HG02623 (cell line): ENCODE results near the gene DCTPP1.
"Not testable (repeated sequence)": the region's sequence is repeated elsewhere in the genome, so short reads cannot be mapped to it uniquely, and the experiment has no call there.

Experiments used
- ATAC-seq: cut with Tn5 transposase; IDR thresholded peaks from one replicate; pipeline ENCODE4 v1.9.1; 2021; ENCODE audit warnings: moderate library complexity; ENCODE audit not compliant: unreplicated experiment

DCTPP1 gene

DNA sequence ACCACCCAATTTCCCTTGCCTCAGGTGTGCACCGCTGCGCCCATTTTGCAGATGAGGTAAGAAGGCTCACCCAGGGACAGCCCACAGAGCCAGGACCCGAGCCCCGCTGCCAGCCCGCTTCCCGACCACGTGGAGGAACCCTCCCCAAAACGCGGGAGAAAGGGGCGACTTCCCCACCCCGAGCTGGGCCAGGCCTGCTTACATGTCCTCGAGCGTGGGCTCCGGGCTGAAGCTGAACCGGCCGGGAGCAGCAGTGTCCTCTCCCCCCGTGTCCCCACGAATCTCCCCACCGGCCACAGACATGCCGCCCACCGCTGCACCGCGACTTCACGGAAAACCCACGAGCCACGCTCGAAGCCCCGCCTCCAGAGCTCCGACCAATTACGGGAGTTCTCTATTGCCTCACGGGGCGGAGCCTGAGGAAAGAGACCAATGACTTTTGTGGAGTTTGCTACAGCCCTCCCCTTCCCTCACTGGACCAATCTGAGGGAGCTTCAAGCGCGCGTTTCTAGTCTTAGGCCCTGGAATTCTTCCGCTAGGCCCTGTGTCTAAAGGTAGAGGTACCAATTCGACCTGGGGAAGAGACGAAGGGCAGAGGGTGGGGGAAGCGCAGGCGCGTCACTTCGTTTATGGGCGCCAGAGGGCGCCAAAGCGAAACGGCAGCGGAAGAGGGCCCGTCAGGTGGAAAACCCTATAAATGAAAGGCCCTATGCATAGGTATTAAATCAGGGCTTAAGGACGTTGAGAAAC is at the start of gene DCTPP1:
TSS of gene DCTPP1 (minus strand) at position 353 of the 750 bp plus-strand sequence. CDS start at position 303, 50 bp downstream.
- peak; percentile 94 for ATAC-seq

DNA sequence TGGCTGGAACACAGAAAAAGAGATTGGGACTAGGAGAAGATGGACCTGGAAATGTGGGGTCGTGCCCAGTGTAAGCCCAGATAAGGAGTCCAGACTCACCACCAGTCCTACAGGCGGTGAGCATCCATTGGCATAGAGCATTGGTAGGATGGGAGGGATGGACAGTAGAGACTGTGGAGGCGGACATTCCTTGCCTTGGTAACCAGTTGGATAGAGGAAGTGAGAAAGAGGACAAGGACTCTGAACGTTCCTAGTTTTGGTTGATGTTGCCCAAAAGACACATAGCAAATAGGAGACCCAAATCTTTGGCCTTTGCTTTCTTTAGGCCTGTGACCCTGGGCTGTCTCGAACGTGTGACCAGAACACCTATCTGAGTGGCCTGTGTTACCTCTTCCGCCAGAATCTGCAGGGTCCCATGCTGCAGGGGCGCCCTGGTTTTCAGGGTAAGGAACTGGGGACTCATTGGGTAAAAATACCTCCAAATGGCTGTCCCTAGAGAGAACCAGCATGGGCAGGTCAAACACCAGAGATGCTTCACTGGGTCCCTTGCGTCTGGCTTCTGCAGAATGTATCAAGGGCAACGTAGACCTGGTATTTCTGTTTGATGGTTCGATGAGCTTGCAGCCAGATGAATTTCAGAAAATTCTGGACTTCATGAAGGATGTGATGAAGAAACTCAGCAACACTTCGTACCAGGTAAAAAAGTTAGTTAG is 49.1 kb upstream of the DCTPP1 start:
- no peak for ATAC-seq

DNA sequence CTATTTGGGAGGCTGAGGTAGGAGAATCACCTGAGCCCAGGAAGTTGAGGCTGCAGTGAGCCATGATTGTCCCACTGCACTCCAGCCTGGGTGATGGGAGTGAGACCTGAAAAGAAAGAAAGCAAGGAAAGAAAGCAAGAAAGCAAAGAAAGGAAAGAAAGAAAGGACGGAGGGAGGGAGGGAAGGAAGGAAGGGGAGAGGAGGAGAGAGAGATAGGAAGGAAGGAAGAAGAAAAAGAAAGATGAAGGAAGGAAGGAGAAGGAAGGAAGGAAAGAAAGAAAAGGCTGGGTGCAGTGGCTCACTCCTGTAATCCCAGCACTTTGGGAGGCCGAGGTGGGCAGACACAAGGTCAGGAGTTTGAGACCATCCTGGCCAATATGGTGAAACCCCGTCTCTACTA is 47.9 kb upstream of the DCTPP1 start:
- ATAC-seq, result not testable (repeated sequence)

DNA sequence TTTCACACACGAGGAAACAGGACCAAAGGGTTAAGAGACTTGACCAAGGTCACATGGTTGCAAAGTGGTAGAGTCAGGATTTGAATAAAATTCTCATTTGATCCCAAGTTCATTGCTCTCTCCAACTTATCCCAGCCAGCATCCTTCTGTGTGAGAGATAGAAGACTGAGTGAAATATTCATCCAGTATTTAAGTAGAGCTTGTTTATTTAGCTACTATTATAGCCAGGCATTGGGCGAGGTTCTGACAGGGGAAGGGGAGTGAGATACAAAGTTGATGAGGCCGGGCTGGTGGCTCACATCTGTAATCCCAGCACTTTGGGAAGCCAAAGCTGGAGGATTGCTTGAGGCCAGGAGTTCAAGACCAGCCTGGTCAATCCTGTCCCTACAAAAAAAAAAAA is 47.2 kb upstream of the DCTPP1 start:
- ATAC-seq, result no peak

DNA sequence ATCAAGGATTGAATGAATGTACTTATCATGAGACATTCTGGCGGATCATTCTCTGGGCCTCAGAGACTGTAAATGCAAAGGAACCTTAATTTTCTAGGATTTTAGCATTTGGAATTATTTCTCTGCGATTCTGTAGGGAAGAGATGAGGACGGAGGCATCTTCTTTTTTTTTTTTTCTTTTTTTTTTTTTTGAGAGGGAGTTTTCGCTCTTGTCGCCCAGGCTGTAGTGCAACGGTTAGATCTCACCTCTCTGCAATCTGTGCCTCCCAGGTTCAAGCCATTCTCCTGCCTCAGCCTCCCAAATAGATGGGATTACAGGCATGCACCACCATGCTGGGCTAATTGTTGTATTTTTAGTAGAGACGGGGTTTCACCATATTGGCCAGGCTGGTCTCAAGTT is 44.9 kb upstream of the DCTPP1 start:
- no peak for ATAC-seq

DNA sequence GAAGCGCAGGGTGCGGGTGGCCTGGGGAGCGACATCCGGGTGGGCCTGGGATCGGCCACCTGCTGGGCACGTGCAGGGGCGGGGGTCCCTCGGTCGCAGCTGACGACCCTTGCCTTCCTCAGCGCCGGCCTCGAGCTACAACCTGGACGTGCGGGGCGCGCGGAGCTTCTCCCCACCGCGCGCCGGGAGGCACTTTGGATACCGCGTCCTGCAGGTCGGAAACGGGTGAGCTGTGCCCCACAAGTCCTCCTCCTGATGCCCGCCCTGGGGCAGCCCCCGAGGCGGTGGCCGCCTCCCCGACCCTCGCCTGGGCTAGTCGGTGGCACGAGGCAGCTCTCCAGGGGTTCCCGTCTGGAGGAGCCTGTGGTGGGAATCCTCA is 44.2 kb upstream of the DCTPP1 start:
- ATAC-seq, result no peak

DNA sequence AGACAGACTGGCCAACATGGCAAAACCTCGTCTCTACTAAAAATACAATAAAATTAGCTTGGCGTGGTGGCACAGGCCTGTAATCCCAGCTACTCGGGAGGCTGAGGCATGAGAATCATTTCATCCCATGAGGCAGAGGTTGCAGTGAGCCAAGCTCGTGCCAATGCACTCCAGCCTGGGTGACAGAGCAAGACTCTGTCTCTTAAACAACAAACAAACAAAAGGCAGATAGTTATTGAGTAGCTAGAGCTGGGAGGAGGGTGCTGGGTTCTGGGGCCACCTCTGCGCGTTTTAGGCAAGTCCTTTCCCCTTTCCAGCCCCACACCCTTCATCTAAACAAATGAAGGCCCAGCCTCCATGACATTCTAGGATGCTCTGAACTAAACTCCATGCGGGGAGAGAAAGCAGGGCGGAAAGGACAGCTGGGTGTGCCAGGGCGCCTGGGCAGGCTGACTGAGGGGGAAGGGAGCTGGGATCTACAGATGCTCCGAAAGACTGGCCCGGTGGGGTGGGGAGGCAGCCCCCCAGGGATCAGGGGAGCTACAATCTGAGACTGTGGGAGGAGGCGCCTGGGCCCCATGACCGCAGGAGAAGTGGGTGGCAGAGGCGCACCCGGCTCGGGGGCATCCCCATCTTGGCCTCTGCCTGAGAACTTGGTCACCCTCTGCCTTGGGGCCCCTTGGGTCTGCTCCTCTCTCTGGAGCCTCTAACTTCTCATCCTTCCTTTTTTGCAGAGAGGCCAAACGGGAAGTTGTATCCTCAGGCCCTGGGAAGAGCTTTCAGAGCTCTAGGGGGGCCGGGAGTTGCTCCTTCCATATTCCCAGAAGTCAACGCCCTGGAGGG is 43.6 kb upstream of the DCTPP1 start:
- ATAC-seq, result no peak

DNA sequence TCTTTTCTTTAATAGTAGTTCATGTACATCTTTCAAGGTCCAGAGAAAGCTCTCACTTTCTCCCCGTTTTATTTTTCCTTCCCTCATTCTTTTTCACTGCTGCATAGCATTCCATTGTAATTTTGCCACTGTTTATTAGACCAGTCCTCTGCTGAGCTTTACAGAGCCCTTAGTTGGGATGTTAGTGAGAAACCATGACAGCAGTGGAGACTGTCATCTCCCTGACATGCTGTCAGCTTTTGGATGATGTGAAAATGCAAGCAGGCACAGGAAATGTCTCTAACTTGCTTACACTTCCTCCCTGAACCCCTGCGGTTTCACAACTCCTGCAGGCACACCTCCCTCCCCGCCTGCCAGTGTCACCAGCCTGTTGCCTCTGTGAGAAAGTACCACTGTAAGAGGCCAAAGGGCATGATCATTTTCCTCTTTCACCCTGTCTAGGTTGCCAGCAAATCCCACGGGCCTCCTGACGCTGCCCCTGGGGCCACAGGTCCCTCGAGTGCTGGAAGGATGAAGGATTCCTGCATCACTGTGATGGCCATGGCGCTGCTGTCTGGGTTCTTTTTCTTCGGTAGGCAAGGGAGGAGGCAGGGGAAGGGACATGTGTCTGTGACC is 42.6 kb upstream of the DCTPP1 start, which contains the start of gene ITGAL:
TSS of gene ITGAL (plus strand) at position 415 of the 615 bp plus-strand sequence. CDS start at position 511, 96 bp downstream.
- peak; percentile 36 for ATAC-seq

DNA sequence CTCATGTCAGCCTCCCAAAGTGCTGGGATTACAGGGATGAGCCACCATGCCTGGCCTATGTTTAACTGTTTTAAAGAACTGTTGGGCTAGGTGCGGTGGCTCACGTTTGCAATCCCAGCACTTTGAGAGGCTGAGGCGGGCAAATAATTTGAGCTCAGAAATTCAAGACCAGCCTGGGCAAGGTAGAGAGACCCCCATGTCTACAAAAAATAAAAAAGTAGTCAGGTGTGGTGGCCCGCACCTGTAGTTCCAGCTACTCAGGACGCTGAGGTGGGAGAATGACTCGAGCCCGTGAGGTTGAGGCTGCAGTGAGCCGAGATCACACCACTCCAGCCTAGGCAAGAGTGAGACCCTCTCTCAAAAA is 40.8 kb upstream of the DCTPP1 start:
- ATAC-seq, result no peak

DNA sequence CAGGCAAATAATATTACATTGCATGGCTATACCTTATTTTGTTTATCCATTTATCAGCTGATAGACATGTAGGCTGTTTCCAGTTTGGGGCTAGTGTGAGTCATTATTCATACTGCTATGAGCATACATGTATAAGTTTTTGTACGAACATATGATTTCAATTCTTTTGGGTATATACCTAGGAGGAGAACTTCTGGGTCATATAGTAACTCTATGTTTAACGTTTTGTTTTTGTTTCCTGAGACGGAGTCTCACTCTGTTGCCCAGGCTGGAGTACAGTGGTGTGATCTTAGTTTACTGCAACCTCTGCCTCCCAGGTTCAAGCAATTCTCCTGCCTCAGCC is 40.3 kb upstream of the DCTPP1 start:
- no peak for ATAC-seq

DNA sequence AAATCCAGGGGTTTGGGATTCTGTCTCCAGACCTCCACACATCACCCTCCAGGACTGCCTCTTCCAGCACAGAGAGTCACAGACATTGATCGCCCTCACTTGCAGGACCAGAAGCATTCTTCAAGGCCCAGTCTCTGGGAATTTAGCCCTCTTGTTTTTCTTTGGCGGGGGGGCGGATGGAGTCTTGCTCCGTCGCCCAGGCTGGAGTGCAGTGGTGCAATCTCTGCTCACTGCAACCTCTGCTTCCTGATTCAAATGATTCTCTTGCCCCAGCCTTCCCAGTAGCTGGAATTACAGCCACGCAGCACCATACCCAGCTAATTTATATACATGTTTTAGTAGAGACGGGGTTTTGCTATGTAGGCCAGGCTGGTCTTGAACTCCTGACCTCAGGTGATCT is 34.2 kb upstream of the DCTPP1 start:
- ATAC-seq, result no peak

DNA sequence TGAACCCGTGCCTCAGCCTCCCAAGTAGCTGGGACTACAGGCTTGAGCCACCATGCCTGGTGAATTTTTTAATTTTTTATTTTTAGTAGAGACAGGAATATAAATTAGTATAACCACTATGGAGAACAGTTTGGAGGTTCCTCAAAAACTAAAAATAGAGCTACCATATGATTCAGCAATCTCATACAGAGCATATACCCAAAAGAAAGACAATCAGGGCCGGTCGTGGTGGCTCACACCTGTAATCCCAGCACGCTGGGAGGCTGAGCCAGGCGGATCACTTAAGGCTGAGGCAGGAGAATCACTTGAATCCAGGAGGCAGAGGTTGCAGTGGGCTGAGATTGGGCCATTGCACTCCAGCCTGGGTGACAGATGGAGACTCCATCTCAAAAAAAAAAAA is 31.6 kb upstream of the DCTPP1 start:
- ATAC-seq, result not testable (repeated sequence)

DNA sequence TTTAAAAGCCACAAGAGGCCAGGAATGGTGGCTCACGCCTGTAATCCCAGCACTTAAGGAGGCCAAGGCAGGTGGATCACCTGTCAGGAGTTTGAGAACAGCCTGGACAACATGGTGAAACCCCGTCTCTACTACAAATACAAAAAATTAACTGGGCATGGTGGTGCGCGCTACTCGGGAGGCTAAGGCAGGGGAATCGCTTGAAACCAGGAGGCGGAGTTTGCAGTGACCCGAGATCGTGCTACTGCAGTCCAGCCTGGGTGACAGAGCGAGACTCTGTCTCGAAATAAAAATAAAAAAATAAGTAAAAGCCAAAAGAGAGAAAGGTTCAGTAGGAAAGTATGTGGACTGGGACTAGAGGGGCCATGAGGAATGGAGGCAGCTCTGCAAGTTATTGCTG is 29.6 kb upstream of the DCTPP1 start:
- ATAC-seq, result no peak

DNA sequence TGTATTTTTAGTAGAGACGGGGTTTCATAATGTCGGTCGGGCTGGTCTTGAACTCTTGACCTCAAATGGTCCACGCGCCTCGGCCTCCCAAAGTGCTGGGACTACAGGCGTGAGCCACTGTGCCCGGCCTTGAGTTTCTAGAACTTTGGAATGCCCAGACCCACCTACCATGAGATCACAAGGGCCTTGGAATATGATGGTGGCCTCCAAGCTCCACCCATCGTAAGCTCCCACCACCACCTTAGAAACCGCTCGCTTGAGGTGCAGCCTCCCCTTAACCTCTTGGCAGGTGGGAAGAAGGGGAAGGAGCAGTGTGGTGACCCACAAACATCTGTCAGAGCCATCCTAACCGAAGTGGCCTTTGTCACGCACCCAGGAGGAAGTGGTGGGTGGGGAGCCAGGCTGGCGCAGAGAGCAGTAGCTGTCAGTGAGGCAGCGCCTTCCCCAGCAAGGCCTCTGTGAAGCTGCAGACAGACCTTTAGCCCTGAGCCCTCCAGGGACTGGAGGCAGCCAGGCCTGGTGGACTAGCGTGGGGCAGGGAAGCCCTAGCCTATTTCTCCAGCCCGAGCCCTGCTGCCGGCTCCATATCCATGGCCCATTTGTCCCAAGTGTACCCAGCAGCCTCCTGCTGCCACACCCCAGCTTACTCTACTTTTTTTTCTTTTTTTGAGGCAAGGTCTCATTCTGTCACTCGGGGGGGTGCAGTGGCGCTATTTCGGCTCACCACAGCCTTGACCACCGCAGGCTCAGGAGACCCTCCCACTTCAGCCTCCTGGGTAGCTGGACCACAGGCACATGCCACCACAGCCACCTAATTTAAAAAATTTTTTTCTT is 28.9 kb upstream of the DCTPP1 start:
- ATAC-seq, result peak; percentile 81

DNA sequence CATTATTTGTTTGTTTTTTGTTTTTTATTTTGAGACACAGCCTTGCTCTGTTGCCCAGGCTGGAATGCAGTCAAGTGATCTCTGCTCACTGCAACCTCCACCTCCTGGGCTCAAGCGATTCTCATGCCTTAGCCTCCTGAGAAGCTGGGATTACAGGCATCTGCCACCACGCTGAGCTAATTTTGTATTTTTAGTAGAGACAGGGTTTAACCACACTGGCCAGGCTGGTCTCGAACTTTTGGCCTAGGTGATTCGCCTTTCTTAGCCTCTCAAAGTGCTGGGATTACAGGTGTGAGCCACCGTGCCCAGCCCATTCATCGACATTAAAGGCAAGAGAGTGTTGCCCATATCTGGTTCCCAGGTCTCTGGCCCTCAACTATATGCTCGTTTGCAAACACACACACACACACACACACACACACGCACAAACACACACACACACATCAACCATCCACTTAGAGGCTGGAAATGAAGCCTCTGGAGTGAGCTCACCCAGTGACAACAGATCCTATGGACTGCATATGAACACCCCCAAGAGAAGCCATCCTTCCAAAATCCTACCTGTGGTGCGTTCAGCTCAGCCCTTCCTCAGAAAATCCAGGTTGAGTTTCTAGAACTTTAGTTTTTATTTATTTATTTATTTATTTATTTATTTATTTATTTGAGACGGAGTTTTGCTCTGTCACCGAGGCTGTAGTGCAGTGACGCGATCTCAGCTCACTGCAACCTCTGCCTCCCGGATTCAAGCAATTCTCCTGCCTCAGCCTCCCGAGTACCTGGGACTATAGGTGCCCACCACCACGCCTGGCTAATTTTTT is 28.1 kb upstream of the DCTPP1 start:
- ATAC-seq, result no peak

DNA sequence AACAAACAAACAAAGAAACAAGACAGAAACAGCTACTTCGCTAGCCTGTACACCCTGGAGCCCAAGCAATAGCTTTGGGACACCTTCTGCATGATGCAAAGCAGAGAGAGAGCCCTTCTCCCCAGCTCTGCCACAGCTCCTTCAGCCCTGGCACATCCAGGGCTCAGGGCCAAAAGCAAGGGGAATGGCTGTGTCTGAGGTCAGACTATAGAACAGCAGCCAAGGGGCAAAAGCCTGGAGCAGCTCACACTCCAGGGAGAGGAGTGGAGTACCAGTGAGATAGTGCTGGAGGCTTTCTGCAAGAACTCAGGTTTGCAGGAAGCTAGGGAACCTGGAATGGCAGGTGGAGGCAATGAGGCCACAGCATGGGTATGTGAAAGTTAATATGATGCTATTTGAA is 27.4 kb upstream of the DCTPP1 start:
- ATAC-seq, result no peak

DNA sequence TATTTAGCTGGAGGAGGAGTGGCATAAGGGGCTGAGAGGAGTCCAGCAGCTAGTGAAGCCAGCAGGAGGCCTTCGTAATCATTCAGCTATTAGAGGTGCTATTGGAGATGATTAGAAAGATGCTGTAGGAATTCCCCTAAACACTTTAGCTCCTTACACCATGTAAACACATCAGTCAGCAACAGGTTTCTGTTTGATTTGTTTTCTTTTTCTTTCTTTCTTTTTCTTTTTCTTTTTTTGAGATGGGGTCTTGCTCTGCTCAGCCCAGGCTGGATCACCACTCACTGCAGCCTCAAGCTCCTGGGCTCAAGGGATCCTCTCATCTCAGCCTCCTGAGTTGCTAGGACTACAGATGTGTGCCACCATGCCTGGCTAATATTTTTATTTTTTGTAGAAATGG is 26.5 kb upstream of the DCTPP1 start:
- ATAC-seq, result no peak

DNA sequence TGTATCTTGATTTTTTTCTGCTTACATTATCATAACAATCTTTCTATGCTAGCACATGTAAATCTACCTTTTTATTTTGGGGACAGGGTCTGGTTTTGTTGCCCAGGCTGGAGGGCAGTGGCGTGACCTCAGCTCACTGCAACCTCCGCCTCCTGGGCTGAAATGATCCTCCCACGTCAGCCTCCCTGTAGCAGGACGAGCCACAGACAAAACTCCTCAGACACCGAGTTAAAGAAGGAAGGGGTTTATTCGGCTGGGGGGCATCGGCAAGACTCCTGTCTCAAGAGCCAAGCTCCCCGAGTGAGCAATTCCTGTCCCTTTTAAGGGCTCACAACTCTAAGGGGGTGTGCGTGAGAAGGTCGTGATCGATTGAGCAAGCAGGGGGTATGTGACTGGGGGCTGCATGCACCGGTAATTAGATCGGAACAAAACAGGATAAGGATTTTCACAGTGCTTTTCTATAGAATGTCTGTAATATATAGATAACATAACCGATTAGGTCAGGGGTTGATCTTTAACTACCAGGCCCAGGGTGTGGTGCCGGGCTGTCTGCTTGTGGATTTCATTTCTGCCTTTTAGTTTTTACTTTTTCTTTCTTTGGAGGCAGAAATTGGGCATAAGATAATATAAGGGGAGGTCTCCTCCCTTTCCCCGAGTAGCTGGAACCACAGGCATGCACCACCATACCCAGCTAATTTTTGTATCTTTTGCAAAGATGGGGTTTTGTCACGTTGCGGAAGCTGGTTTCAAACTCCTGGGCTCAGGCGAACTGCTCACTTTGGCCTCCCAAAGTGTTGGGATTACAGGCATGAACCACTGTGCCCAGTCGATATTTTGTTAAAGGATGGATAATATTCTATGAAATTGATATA is 23.1 kb upstream of the DCTPP1 start:
- ATAC-seq, result not testable (repeated sequence)

DNA sequence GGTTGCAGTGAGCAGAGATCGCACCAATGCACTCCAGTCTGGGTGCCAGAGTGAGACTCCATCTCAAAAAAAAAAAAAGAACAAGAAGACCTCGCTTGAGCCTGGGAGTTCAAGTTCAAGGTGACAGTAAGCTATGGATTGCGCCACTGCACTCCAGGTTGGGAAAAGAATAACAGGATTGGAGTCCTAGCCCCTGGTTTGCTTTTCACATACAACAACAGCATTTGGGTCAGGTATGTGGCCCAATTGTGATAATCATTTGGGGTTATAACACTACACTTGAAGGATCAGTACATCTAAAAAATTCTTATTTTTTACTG is 19.2 kb upstream of the DCTPP1 start:
- no peak for ATAC-seq
